Keratinocyte (primary cell): ENCODE results near the gene TMEM260.

ENCODE experiments used
- CTCF ChIP-seq, 3 experiments: IDR thresholded peaks in 1 of 3; conservative IDR thresholded peaks in 1 of 3; optimal IDR thresholded peaks in 1 of 3; 2 replicates in 2 of 3; 3 replicates in 1 of 3; pipeline versions ENCODE3 to v1.5.1; 2011; ENCODE audit warnings: low read length in 3 of 3, mild to moderate bottlenecking in 3 of 3, moderate library complexity in 2 of 3, control low read depth in 1 of 3, inconsistent platforms in 1 of 3; ENCODE audit not compliant: insufficient read depth in 2 of 3; ENCODE audit errors: extremely low read depth in 1 of 3
- EZH2 ChIP-seq: IDR thresholded peaks from one replicate; pipeline ENCODE4 v1.6.1; 2012; ENCODE audit warnings: inconsistent platforms, mild to moderate bottlenecking, low read length, moderate library complexity

- TF ChIP-seq CTCF (optimal IDR thresholded peaks at IDR 0.05 in 1 of 3, IDR thresholded peaks at IDR 0.05 in 1 of 3, conservative IDR thresholded peaks at IDR 0.05 in 1 of 3; ENCODE audit: extremely low read depth in 1 of 3, insufficient read depth in 2 of 3, low read length in 3 of 3): no peak
- TF ChIP-seq EZH2: no peak
These were observed 70.5 kb downstream of the TMEM260 start for GRCh38 chr14:56650048-56650447.
